DND-41 (cell line): Measurements from ENCODE around the gene OLAH.

Experiments
- ATAC-seq: fragments of 200-7000 bp; cut with Tn5 transposase; 3 replicates; pipeline ENCODE4 v1.9.1; 2021; ENCODE audit warnings: low read depth; ENCODE audit not compliant: insufficient read depth
- DNase-seq: peaks from one replicate; pipeline ENCODE4 v3.0.0-alpha.2; 2020
- H2AFZ ChIP-seq: 2 replicates; pipeline ENCODE4 v1.6.0; 2012; ENCODE audit warnings: low read depth, low read length
- H3K27ac ChIP-seq: 2 replicates; pipeline ENCODE4 v1.5.1; 2012; ENCODE audit warnings: low read length, inconsistent platforms
- H3K27me3 ChIP-seq: fragments of 200-600 bp; sonication (generic); 2 replicates; pipeline ENCODE4 v1.6.0; 2012; ENCODE audit warnings: low read length, mild to moderate bottlenecking, inconsistent platforms; ENCODE audit not compliant: insufficient read depth, poor library complexity
- H3K36me3 ChIP-seq: 2 replicates; pipeline ENCODE4 v1.5.1; 2012; ENCODE audit warnings: low read length, inconsistent platforms; ENCODE audit not compliant: insufficient read depth
- H3K4me1 ChIP-seq: 2 replicates; pipeline ENCODE4 v1.5.1; 2012; ENCODE audit warnings: mild to moderate bottlenecking, low read length; ENCODE audit not compliant: insufficient read depth
- H3K4me2 ChIP-seq: 2 replicates; pipeline ENCODE4 v1.6.0; 2012; ENCODE audit warnings: mild to moderate bottlenecking, moderate library complexity, low read length, inconsistent platforms; ENCODE audit not compliant: insufficient read depth
- H3K4me3 ChIP-seq, 2 experiments: fragments of 200-600 bp in 1 of 2; shearing (Covaris generic) in 1 of 2; 2 replicates each; pipeline ENCODE4 v1.5.1; 2012 to 2016; ENCODE audit warnings: inconsistent platforms in 2 of 2, low read length in 2 of 2, mild to moderate bottlenecking in 2 of 2, low read depth in 1 of 2, moderate library complexity in 1 of 2
- H3K79me2 ChIP-seq: 2 replicates; pipeline ENCODE4 v1.6.0; 2012; ENCODE audit warnings: low read length, inconsistent platforms; ENCODE audit not compliant: insufficient read depth
- H3K9ac ChIP-seq: 2 replicates; pipeline ENCODE4 v1.6.0; 2012; ENCODE audit warnings: low read depth, mild to moderate bottlenecking, inconsistent platforms, low read length, moderate library complexity
- H3K9me3 ChIP-seq: 2 replicates; pipeline ENCODE4 v1.5.1; 2012; ENCODE audit warnings: low read length, moderate library complexity, mild to moderate bottlenecking, inconsistent platforms; ENCODE audit not compliant: insufficient read depth, severe bottlenecking
- H4K20me1 ChIP-seq: 2 replicates; pipeline ENCODE4 v1.6.0; 2012; ENCODE audit warnings: low read length; ENCODE audit not compliant: insufficient read depth
- EZH2 ChIP-seq: IDR thresholded peaks from 3 replicates; pipeline ENCODE4 v1.6.1; 2012; ENCODE audit warnings: borderline replicate concordance, low read depth, mild to moderate bottlenecking, moderate library complexity, low read length, inconsistent platforms; ENCODE audit not compliant: severe bottlenecking
- TF ChIP-seq, protein P1 (sequence below): IDR thresholded peaks from 2 replicates; pipeline ENCODE4 v1.5.1; 2012; ENCODE audit warnings: borderline replicate concordance, low read length, moderate library complexity, mild to moderate bottlenecking; ENCODE audit not compliant: poor library complexity, severe bottlenecking; ENCODE audit errors: extremely low read depth

Gene OLAH

DNA sequence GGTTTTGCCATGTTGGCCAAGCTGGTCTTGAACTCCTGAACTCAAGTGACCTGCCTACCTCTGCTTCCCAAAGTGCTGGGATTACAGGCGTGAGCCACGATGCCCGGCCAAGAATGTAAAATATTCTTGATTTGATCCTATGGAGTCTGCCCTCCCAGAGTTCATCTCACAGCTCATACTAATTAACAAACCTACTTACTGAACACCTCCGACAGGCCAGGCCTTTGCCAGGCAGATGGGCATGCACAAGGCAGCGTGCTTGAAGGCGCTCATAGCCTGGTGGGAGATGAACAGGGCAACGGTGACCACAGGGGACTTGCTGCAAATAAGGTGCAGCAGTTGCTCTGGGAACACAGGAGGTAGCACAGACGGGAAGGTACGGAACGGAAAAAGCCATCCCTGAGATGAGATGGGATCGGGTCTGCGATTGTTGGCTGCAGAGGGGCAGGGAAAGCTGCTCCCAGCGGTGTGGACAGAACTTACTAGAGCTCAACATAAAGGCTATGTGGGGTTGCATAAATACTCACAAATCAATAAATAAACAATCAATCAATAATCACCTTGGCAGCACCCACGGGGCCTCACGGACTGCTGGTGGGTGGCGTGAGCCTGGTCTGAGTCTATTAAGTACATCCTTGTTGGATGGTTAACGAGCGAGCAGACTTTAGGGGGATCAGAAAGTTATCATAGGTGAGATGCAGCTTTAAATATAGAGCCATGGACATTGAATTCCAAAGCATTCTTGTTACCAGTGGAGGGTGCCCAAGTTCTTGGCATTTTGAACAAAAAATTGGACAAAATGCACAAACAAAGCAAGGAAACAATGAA, 40.1 kb downstream of the OLAH start:
- no peak overlapping the region for H3K9ac ChIP-seq
- H3K79me2 ChIP-seq = peaks cover 13% of the 10 kb centered on the region
- ATAC-seq (no peak), DNase-seq (no peak)
- H4K20me1 ChIP-seq = 0 out of 2 replicates have a peak, but pooled peaks cover 3% of the 10 kb centered on the region
- no peak for TF ChIP-seq EZH2
- TF ChIP-seq, protein P1, sequence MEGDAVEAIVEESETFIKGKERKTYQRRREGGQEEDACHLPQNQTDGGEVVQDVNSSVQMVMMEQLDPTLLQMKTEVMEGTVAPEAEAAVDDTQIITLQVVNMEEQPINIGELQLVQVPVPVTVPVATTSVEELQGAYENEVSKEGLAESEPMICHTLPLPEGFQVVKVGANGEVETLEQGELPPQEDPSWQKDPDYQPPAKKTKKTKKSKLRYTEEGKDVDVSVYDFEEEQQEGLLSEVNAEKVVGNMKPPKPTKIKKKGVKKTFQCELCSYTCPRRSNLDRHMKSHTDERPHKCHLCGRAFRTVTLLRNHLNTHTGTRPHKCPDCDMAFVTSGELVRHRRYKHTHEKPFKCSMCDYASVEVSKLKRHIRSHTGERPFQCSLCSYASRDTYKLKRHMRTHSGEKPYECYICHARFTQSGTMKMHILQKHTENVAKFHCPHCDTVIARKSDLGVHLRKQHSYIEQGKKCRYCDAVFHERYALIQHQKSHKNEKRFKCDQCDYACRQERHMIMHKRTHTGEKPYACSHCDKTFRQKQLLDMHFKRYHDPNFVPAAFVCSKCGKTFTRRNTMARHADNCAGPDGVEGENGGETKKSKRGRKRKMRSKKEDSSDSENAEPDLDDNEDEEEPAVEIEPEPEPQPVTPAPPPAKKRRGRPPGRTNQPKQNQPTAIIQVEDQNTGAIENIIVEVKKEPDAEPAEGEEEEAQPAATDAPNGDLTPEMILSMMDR = no peak
- no peaks in the 10 kb centered on the region for H3K9me3 ChIP-seq
- no peak overlapping the region for H3K27ac ChIP-seq
- H3K27me3 ChIP-seq = no peaks in the 10 kb centered on the region
- no peaks in the 10 kb centered on the region; the same call in 1 of the 2 replicates for H3K36me3 ChIP-seq
- H2AFZ ChIP-seq = no peak overlapping the region
- peaks cover 15% of the 10 kb centered on the region for H3K4me1 ChIP-seq
- no peak overlapping the region for H3K4me2 ChIP-seq
- no peak overlapping the region for H3K4me3 ChIP-seq

DNA sequence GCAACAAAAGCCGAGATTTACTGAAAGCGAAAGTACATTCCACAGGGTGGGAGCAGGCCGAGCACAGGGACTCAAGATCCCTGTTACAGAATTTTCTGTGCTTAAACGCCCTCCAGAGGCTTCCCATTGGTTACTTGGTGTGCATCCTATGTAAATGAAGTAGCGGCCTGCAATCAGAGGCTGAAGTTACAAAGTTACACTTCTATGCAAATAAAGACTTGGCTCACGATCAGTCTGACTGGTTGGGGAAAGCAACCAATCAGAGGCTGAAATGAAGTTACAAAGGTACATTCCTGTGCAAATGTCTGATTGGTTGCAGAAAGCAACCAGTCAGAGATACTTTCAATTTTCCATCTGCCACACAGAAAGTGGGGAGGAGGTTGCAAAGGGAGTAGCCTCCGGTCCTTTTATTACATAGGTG, 40.8 kb downstream of the OLAH start:
- Histone ChIP-seq H3K4me1 (peaks cover 18% of the 10 kb centered on the region), H3K4me2 (no peak overlapping the region), H3K36me3 (no peaks in the 10 kb centered on the region; the same call in 1 of the 2 replicates), H3K27me3 (no peaks in the 10 kb centered on the region), H3K9ac (no peak overlapping the region), H4K20me1 (0 out of 2 replicates have a peak, but pooled peaks cover 3% of the 10 kb centered on the region), H3K27ac (no peak overlapping the region), H3K79me2 (peaks cover 13% of the 10 kb centered on the region), H3K4me3 (no peak overlapping the region), H3K9me3 (no peaks in the 10 kb centered on the region), H2AFZ (no peak overlapping the region)
- TF ChIP-seq EZH2 = no peak
- TF ChIP-seq, protein P1 = no peak
- no peak for ATAC-seq
- DNase-seq = no peak

DNA sequence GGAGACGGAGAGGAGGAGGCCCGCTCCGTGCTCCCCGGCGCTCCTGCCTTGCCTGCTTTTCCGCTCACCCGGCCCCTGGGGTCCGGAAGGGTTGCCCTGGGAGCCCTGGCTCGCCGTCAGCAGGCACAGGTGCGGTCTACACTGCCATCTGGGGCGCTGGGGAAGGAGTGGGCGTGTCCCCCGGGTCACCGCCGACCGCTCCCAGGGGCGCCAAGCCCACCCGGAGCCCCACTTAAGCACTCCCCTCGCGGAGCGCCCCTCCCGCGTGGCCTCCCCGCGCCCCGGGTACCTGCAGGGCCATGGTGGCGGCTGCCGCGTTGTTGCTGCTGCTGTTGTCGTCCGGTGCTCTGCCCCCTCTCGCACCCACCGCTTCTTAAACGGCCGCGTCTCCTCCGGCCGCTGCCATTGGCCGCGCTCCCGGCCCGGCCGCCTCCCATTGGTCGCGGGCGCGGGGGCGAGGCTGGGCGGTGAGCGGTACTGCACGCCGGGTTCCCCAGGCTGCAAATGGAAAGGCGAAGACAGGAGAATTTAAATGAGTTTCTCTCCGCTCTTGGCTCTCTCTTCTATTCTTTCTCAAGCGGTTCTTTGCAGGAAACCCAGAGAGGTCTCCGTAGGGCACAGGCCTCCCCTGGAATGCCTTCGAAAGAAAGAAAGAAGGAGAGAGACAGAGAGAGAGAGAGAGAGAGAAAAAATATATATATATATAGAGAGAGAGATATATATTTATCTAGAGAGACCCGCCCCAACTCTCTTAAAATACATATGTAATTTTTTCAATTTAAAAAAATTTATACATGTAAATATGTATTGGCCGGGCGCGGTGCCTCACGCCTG, 44.9 kb downstream of the OLAH start, which contains the start of gene ACBD7:
Gene ACBD7 (minus strand): TSS at position 349 of the 834 bp plus-strand sequence. CDS start 48 bp downstream, at position 301.
- peak; percentile 98 for ATAC-seq
- H3K4me2 ChIP-seq = peak within 1 kb of the TSS; percentile 76
- TF ChIP-seq, protein P1 = peak; percentile 25
- TF ChIP-seq EZH2 = no peak
- H3K9me3 ChIP-seq = no peaks in the 10 kb centered on the region
- H2AFZ ChIP-seq = peak within 1 kb of the TSS; percentile 86
- H3K27me3 ChIP-seq = no peaks in the 10 kb centered on the region
- peaks cover 18% of the 10 kb centered on the region for H3K4me1 ChIP-seq
- peak within 1 kb of the TSS; percentile 77 for H3K27ac ChIP-seq
- H3K4me3 ChIP-seq = peak within 1 kb of the TSS; percentile 30 to 72; a peak in 3 of 4 replicates
- H4K20me1 ChIP-seq = 0 out of 2 replicates have a peak, but pooled peaks cover 2% of the 10 kb centered on the region
- H3K9ac ChIP-seq = peak within 1 kb of the TSS; percentile 73
- H3K36me3 ChIP-seq = no peaks in the 10 kb centered on the region; the same call in 1 of the 2 replicates
- peak; percentile 88 for DNase-seq
- H3K79me2 ChIP-seq = peaks cover 12% of the 10 kb centered on the region
